GM10266 (cell line): Measurements from ENCODE around the gene ATP1A2.
A peak's percentile ranks its signal among the peaks of the same experiment; 100 is the strongest.

Source experiments
- DNase-seq: peaks from one replicate; pipeline ENCODE4 v3.0.0; 2012; ENCODE audit errors: extremely low spot score
- CTCF ChIP-seq: IDR thresholded peaks from 2 replicates; pipeline ENCODE4 v1.5.1; 2012; ENCODE audit warnings: mild to moderate bottlenecking, low read depth; ENCODE audit not compliant: control insufficient read depth, insufficient read depth; ENCODE audit errors: missing control alignments

Gene ATP1A2

GRCh38 chr1:160156361-160156760 is 40.8 kb downstream of the ATP1A2 start:
- no peak for TF ChIP-seq CTCF
- no peak for DNase-seq

- no peak for TF ChIP-seq CTCF
- DNase-seq: no peak
Observed at GRCh38 chr1:160157174-160157573, 41.6 kb downstream of the ATP1A2 start.

GRCh38 chr1:160158031-160158430 is 42.5 kb downstream of the ATP1A2 start:
- DNase-seq: no peak
- TF ChIP-seq CTCF: no peak

- TF ChIP-seq CTCF: no peak
- DNase-seq: no peak
Observed at GRCh38 chr1:160158534-160158933, 43.0 kb downstream of the ATP1A2 start.

GRCh38 chr1:160159846-160160245 is 44.3 kb downstream of the ATP1A2 start:
- no peak for TF ChIP-seq CTCF
- no peak for DNase-seq

GRCh38 chr1:160161965-160162705 is 46.6 kb downstream of the ATP1A2 start:
- peak; percentile 40 for DNase-seq
- TF ChIP-seq CTCF: peak; percentile 59

- DNase-seq: no peak
- TF ChIP-seq CTCF: no peak
Observed at GRCh38 chr1:160162931-160163330, 47.4 kb downstream of the ATP1A2 start.
